Activated naive CD8-positive, alpha-beta T cell treated with anti-CD3 and anti-CD28 coated beads, Interleukin-2, amount 50 U/mL, for 24 hours (primary cell): Measurements from ENCODE around the gene SYNGAP1.

Experiments
- ATAC-seq: fragments of 150-1000 bp; cut with Tn5 transposase; one replicate; pipeline ENCODE4 v1.10.0; 2021
- DNase-seq: peaks from one replicate; pipeline ENCODE4 v3.0.0; 2021
- H3K27ac Mint-ChIP-seq: one replicate; pipeline ENCODE4 v1.8.0; 2021; ENCODE audit warnings: mild to moderate bottlenecking, mixed read lengths
- H3K27me3 Mint-ChIP-seq: one replicate; pipeline ENCODE4 v1.8.0; 2021; ENCODE audit warnings: mixed read lengths
- H3K36me3 Mint-ChIP-seq: one replicate; pipeline ENCODE4 v1.8.0; 2021; ENCODE audit warnings: low read depth, mixed read lengths
- H3K4me1 Mint-ChIP-seq: one replicate; pipeline ENCODE4 v1.8.0; 2021; ENCODE audit warnings: mixed read lengths
- H3K4me3 Mint-ChIP-seq: one replicate; pipeline ENCODE4 v1.8.0; 2021; ENCODE audit warnings: mild to moderate bottlenecking, moderate library complexity, mixed read lengths
- H3K9me3 Mint-ChIP-seq: one replicate; pipeline ENCODE4 v1.8.0; 2021; ENCODE audit warnings: mixed read lengths

Gene SYNGAP1

DNA sequence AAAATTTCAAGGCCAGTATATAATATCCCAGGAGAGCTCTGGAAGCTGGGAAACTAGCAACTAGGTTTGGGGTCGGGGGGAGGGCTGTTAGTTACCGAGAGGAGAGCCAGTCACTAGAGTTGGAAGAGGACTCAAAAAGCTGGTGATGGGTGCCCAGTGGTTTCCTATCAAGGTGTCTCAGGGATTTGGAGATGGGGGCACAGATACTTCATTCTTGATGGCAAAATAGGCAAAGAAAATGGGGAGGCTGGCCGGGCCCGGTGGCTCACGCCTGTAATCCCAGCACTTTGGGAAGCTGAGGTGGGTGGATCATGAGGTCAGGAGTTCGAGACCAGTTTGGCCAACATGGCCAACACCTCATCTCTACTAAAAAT is 8.2 kb upstream of the SYNGAP1 start:
- peak overlapping the region; percentile 81 for H3K4me3 Mint-ChIP-seq
- ATAC-seq (no peak), DNase-seq (no peak)
- no peaks in the 10 kb centered on the region for H3K27me3 Mint-ChIP-seq
- H3K9me3 Mint-ChIP-seq, result no peaks in the 10 kb centered on the region
- peak overlapping the region; percentile 59 for H3K27ac Mint-ChIP-seq
- H3K36me3 Mint-ChIP-seq, result peaks cover 21% of the 10 kb centered on the region
- H3K4me1 Mint-ChIP-seq, result peaks cover 53% of the 10 kb centered on the region

DNA sequence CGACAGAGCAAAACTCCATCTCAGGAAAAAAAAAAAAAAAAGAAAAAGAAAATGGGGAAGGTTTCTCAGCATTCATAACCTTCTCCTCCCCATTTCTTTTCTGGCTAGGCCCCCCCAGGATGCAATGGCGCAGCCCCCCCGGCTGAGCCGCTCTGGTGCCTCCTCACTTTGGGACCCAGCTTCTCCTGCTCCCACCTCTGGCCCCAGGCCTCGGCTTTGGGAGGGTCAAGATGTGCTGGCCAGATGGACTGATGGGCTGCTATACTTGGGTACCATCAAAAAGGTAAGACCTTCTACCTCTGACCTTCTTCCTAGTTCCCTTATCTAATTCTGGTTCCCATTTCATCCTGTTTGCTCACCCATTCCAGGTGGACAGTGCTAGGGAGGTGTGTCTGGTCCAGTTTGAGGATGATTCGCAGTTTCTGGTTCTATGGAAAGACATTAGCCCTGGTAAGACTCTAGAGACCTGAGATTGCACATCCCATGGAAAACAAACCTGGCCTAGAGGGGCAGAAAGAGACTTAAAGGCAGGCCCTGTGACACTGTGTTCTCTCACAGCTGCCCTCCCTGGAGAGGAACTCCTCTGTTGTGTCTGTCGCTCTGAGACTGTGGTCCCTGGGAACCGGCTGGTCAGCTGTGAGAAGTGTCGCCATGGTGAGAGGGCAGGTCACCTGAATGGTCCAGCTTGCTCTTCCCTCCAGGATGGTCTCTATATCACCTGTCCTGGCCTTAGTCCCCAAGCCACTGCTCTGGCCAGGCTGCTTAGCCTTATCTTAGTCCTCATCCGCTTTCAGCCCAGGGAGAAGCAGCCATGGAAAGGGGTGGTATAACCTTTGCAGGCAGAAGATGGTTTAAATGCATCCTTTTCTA is 7.5 kb upstream of the SYNGAP1 start:
- Mint-ChIP-seq H3K4me3 (peak overlapping the region; percentile 81), H3K27ac (peak overlapping the region; percentile 50), H3K9me3 (no peaks in the 10 kb centered on the region), H3K27me3 (no peaks in the 10 kb centered on the region), H3K4me1 (peaks cover 60% of the 10 kb centered on the region), H3K36me3 (peaks cover 15% of the 10 kb centered on the region)
- DNase-seq (no peak), ATAC-seq (no peak)

DNA sequence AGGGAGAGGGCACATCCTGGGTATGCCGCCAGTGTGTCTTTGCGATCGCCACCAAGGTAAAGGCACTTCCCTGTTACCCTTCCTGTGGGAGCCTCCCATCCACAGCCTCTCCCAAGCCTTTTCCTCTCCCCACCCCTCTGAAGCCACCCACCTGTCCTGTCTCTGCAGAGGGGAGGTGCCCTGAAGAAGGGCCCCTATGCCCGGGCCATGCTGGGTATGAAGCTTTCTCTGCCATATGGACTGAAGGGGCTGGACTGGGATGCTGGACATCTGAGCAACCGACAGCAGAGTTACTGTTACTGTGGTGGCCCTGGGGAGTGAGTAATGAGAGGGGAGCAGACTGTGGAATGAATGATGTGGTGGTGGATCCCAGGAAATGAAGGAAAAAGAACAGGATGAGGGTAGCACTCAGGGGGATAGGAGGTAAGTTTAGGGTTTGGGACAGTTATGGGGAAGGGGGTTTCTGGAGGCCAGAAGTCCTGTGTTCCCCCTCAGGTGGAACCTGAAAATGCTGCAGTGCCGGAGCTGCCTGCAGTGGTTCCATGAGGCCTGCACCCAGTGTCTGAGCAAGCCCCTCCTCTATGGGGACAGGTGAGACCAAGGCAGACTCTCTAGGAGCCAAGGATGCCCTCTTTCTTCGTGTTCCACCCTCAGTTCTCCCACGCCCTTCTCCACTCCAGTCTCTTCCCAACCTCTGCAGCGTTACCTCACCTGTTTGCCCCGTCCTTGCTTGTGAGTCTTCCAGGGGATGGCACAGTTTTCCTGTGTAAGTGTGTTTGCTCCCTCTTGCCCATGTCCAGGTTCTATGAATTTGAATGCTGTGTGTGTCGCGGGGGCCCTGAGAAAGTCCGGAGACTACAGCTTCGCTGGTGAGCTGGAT is 6.4 kb upstream of the SYNGAP1 start:
- peaks cover 14% of the 10 kb centered on the region for H3K36me3 Mint-ChIP-seq
- DNase-seq (no peak), ATAC-seq (no peak)
- peaks cover 68% of the 10 kb centered on the region for H3K4me1 Mint-ChIP-seq
- H3K27me3 Mint-ChIP-seq, result no peaks in the 10 kb centered on the region
- H3K27ac Mint-ChIP-seq, result peak overlapping the region; percentile 15
- no peaks in the 10 kb centered on the region for H3K9me3 Mint-ChIP-seq
- H3K4me3 Mint-ChIP-seq, result peak overlapping the region; percentile 15

DNA sequence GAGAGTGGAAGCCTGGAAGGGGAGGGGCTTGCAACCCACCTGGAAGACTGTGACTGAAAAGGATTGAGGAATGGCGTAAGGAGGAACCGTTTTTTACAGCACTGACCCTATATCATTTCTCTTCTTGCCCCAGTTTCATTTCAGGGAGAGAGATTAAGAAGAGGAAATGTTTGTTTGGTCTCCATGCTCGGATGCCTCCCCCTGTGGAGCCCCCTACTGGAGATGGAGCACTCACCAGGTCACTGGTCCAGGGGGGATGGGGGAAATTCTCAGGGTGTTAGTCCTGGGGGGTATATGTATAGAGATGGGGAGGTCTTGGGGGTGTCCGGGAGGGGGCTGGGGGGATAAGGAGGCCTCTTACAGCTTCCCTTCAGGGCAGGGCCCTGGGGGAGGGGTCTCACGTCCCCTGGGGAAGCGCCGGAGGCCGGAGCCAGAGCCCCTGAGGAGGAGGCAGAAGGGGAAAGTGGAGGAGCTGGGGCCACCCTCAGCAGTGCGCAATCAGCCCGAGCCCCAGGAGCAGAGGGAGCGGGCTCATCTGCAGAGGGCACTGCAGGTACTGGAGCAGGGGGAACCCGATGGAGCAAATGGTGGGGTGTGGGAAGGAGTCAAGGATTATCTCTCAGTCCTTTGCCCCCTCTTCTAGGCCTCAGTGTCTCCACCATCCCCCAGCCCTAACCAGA is 5.1 kb upstream of the SYNGAP1 start:
- DNase-seq (no peak), ATAC-seq (no peak)
- no peaks in the 10 kb centered on the region for H3K27me3 Mint-ChIP-seq
- no peaks in the 10 kb centered on the region for H3K9me3 Mint-ChIP-seq
- peaks cover 12% of the 10 kb centered on the region for H3K36me3 Mint-ChIP-seq
- H3K4me1 Mint-ChIP-seq, result peaks cover 77% of the 10 kb centered on the region
- no peak overlapping the region for H3K4me3 Mint-ChIP-seq
- no peak overlapping the region for H3K27ac Mint-ChIP-seq

DNA sequence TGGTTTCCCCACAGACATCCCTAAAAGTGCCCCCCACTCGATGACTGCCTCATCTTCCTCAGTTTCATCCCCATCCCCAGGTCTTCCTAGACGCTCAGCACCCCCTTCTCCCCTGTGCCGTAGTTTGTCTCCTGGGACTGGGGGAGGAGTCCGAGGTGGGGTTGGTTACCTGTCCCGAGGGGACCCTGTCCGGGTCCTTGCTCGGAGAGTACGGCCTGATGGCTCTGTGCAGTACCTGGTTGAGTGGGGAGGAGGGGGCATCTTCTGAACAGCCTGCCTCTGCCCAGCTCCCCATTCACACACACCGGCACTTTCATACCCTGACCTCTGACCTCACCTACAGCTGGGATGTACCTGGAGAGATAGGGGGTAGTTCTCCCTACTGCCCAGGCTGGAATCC is 4.0 kb upstream of the SYNGAP1 start:
- ATAC-seq (no peak), DNase-seq (no peak)
- H3K36me3 Mint-ChIP-seq, result peaks cover 10% of the 10 kb centered on the region
- H3K27me3 Mint-ChIP-seq, result no peaks in the 10 kb centered on the region
- H3K4me1 Mint-ChIP-seq, result peaks cover 75% of the 10 kb centered on the region
- peak overlapping the region; percentile 98 for H3K27ac Mint-ChIP-seq
- H3K9me3 Mint-ChIP-seq, result no peaks in the 10 kb centered on the region
- H3K4me3 Mint-ChIP-seq, result peak overlapping the region; percentile 91

DNA sequence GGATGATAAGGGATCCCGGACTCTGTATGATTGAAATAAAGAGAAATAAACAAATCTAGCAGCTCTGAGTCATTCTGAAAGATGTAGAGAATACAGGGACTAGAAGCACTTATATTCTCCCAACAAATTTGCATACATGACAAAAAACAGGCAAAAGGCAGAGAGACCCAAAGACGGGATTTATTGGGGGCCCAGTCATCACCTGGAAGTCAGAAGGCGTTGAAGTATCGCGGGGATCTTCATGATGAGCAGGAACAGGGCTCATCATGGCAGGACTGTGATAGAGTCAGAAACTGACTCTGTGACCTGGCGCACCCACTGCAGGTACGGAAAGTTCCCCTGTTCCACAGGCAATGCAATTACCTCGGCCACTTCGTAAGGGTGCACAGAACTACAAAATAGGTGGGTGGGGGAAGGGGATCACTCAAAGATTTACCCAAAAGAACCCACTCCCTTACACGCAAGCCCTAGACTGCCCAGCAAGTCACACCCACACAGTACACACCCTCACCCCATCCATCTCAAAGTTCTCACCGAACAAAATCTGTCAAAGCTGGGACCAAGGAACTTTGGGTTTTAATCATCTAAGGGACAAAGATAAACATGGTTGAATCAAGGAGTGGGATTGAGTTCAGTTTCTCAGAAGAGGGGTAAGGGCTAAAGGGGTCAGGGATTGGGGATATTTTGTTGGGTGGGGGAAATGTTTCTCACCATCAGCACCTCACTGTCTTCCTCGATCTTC is 3.3 kb upstream of the SYNGAP1 start:
- DNase-seq, result no peak
- Mint-ChIP-seq H3K27me3 (no peaks in the 10 kb centered on the region), H3K4me3 (peak overlapping the region; percentile 91), H3K27ac (peak overlapping the region; percentile 98), H3K4me1 (peaks cover 77% of the 10 kb centered on the region), H3K9me3 (no peaks in the 10 kb centered on the region), H3K36me3 (peaks cover 10% of the 10 kb centered on the region)
- peak; percentile 2 for ATAC-seq

DNA sequence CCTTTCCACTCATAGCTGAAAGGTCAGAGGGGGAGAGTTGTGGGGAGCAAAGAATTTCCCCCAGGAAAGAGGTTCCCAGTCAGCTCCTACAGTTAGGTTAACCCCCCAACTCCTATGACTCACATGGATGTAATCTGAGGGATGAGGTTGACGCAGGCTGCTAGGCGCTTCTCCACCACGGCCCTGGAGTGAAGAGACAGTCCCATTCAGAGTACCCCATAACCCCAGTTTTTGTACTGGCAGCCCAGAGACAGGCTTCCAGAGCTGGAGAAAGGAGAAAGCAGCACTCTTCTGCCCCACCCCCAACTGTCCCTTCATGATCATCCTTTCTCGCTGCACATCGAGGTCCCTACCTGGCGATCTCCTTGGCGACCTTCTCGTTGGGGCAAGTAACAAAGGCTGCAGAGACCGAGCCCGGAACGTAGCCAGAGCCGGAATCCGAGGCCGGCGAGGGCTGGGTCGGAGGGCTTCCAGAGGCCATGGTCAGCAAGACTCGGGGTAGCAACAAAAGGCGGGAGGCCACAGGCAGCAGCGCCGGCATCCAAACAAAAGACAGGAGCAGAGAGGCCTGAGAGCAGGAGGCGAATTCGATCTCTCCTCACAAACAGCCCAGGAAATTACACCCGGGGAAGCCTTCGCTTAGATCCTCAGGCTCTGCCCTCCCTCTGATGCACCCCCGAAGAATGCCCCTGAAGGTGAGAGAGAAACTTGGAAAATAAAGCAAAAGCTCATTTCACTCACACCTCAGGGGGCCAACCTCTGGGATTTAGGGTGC is 2.5 kb upstream of the SYNGAP1 start:
- ATAC-seq, result no peak

DNA sequence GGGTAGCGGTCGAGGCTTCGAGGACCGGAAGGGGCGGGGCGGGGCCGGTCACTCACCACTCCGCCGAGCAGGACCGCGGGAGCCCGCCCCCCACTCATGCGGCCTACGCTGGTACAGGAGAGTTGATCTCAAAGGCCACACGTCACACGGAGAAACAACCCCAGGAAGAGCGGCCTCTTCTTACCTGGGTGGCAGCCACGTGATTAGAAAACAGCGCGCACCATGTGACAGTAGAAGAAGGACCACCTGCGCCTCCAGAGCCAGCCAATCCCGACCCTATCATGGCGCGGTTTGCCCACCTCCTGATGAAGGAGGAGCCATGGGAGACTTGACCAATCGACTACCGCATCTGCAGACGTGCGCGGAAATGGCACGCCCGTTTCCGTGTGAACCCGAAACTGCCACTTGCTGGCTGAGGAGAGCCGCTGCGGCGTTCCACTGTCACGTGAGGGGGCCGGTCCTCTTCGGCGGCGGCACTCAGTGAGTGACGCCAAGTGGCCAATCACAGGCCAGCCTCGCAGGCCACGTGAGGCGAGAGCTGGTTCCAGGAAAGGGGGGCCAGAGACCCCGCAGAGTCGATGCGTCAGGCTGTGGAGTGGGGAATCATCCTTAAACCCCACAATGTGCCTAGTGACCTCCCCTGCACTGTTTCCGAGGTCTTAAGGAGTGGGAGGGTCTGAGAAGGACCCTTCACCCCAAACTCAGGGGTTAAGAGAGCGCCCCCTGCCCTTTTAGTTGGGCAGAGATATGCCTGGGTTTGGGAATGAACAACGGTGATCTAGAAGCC is 1.8 kb upstream of the SYNGAP1 start, which contains the start of gene CUTA:
TSS of gene CUTA (minus strand) at position 205 of the 787 bp plus-strand sequence. CDS start at position 98, 107 bp downstream.
- no peaks in the 10 kb centered on the region for H3K27me3 Mint-ChIP-seq
- H3K36me3 Mint-ChIP-seq, result peaks cover 10% of the 10 kb centered on the region
- H3K9me3 Mint-ChIP-seq, result no peaks in the 10 kb centered on the region
- H3K4me3 Mint-ChIP-seq, result peak within 1 kb of the TSS; percentile 91
- peaks cover 68% of the 10 kb centered on the region for H3K4me1 Mint-ChIP-seq
- ATAC-seq (peak; percentile 86), DNase-seq (peak; percentile 98)
- peak within 1 kb of the TSS; percentile 98 for H3K27ac Mint-ChIP-seq

More for the DNA sequence above, 2.5 kb upstream of the SYNGAP1 start:
- Mint-ChIP-seq H3K4me3 (peak overlapping the region; percentile 91), H3K9me3 (no peaks in the 10 kb centered on the region), H3K36me3 (peaks cover 10% of the 10 kb centered on the region), H3K27me3 (no peaks in the 10 kb centered on the region), H3K27ac (peak overlapping the region; percentile 98), H3K4me1 (peaks cover 74% of the 10 kb centered on the region)
- DNase-seq, result no peak

DNA sequence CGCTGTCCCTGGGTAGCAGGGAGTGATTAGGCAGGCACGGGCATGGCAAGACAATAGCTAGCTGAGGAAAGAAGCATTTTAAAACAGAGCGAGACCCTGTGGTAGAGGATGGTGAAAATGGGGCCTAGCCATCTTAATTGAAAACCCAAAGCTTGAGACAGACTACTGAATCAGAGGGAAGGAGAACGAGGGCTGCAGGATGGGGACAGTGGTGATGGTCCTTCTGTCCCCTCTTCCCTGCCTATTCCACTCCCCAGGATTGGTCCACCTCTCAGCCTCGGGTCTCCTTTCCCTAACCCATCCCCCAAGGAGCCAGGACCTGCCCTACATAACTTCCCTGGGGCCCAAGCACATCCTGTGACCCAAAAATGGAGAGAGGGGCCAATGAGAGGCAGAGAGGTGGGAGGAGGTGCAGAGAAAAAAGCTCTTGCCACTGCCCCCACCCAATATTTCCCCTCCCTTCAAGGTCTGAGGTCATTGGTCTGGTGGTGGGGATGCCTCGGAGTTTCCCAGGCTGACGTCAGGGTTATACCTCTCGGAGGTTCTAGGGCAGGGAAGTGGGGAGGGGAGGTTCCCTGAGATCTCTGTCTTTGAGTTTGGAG is 1.1 kb upstream of the SYNGAP1 start:
- ATAC-seq (peak; percentile 12), DNase-seq (peak; percentile 74)
- Mint-ChIP-seq H3K36me3 (peaks cover 6% of the 10 kb centered on the region), H3K4me3 (peak overlapping the region; percentile 91), H3K4me1 (peaks cover 64% of the 10 kb centered on the region), H3K9me3 (no peaks in the 10 kb centered on the region), H3K27ac (peak overlapping the region; percentile 98), H3K27me3 (no peaks in the 10 kb centered on the region)

DNA sequence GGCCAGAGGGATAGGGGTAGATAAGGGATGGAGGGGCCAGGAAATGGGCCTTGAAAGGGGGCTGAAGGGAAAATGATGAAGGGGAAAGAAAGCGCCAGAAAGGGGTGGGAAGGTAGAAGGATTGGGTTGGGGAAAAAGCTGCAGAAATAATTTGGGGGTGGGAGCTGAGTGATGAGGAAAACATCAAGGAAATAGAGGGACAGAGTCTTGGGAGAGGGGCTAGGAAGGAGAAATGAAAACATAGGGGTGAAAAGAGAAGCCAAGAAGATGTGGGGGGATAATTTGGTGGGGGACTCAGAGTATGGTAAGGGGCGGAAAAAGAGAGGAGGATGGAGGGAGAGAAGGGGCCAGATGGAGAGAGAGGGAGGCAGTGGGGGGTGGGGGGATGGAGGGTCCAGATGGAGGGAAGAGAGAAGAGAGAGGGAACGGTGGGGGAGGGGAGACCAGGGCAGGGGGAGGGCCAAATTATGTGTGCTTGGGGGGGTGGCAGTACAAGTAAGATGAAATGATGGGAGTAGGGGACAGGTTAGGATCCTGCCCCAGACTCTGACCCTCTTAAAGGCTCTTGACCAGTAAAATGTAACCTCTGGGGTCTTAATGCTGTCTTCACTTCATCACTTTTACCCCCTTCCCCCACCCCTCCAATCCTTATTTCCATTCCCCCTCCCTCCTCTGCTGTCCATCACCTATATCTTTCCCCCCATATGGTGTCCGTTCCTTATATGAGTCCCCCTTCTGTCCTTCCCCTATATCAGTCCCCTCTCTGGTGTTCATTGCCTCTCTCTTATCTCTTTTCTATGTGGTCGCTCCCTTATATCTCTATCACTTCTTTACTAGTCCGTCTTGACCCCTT is 852 bp downstream of the SYNGAP1 start:
- no peak for ATAC-seq
- DNase-seq, result no peak
- H3K4me3 Mint-ChIP-seq, result peak overlapping the region; percentile 44
- H3K4me1 Mint-ChIP-seq, result peaks cover 64% of the 10 kb centered on the region
- peaks cover 11% of the 10 kb centered on the region for H3K36me3 Mint-ChIP-seq
- no peaks in the 10 kb centered on the region for H3K9me3 Mint-ChIP-seq
- H3K27ac Mint-ChIP-seq, result no peak overlapping the region
- H3K27me3 Mint-ChIP-seq, result no peaks in the 10 kb centered on the region

DNA sequence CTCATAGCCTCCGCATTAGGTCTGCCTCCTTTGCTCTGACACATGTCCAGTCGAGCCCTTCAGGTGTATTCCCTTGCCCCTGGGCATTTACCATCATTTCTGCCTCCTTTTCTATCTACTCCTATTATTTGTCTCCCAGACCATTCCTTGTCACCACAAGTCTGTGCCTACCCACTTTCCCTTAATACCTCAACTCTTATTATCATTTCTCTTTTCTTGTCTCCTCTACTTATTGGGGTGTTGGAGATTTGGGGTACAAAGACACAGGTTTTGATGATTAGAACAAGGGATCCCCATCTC is 1.4 kb downstream of the SYNGAP1 start:
- H3K36me3 Mint-ChIP-seq, result peaks cover 10% of the 10 kb centered on the region
- no peak overlapping the region for H3K27ac Mint-ChIP-seq
- H3K27me3 Mint-ChIP-seq, result no peaks in the 10 kb centered on the region
- peaks cover 62% of the 10 kb centered on the region for H3K4me1 Mint-ChIP-seq
- H3K4me3 Mint-ChIP-seq, result peak overlapping the region; percentile 34
- ATAC-seq (no peak), DNase-seq (no peak)
- no peaks in the 10 kb centered on the region for H3K9me3 Mint-ChIP-seq

DNA sequence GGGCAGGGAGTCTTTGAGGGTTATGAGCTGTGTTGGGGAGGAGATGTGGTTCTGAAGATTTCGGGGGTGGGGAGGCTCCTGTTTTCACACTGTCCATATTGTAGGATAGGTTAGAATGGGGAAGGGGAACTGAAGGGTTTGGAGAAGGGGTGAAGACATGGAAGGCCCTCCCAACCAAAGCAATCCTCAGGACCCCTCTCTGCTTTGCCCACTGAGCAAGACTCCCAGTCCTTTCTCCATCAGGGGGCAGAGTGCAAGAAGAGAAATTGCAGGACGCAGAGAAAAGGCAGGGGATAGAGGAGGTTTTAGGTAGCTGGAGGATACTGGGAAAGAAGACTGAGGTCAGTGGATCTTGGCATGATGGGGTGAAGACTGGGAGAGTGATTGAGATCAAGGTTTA is 3.9 kb downstream of the SYNGAP1 start:
- H3K27ac Mint-ChIP-seq, result no peak overlapping the region
- ATAC-seq (no peak), DNase-seq (no peak)
- no peaks in the 10 kb centered on the region for H3K27me3 Mint-ChIP-seq
- no peaks in the 10 kb centered on the region for H3K9me3 Mint-ChIP-seq
- peak overlapping the region; percentile 87 for H3K4me3 Mint-ChIP-seq
- peaks cover 12% of the 10 kb centered on the region for H3K36me3 Mint-ChIP-seq
- H3K4me1 Mint-ChIP-seq, result peaks cover 56% of the 10 kb centered on the region
